ENCODE data around the gene APOBR. TPM values are rescaled to one million over a fixed set of nuclear protein-coding genes. Genes with fewer than 3 reads are reported as not detected.

Gene APOBR, protein sequence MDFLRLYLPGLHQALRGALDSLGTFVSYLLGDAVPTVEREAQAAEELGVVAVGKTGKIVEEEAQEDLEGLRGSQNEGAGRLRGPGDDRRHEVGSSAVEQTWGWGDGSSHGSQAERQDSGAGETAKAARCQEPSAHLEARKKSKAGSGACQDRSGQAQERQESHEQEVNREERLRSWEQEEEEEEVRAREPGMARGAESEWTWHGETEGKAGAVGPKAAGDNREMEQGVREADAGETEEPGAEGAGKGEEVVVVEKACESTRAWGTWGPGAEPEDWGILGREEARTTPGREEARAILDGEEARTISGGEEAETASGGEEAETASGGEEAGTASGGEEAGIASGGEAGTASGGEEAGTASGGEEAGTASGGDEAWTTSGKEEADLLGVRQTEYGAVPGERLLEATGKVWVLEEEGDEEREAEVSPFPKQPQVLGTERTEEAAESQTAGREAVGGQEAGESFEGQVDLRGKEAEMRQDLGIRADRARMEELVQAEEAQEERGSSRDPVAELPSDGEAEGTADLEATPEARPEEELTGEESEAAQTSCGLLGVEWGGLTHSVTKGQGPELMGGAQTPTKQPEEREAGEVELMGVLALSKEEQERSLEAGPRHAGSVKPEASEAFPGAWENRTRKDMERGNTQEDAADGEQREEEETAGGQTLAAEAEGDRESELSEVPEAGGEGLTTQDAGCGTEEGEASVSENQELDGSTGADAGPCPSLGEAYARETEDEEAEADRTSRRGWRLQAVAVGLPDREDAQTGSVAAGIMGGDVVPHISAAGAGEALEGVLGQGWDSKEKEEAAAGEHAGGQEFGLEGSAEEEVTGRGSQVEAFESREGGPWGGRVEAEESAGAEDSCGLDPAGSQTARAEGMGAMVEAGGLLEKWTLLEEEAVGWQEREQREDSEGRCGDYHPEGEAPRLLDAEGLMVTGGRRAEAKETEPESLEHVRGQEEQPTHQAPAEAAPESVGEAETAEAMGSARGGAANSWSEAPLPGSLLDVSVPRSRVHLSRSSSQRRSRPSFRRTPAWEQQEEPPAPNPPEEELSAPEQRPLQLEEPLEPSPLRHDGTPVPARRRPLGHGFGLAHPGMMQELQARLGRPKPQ
- total RNA-seq (2022; extraction: Qiagen RNA extraction) = 0.05 to 0.09 TPM (median 0.06 TPM) in 5 replicates

DNA sequence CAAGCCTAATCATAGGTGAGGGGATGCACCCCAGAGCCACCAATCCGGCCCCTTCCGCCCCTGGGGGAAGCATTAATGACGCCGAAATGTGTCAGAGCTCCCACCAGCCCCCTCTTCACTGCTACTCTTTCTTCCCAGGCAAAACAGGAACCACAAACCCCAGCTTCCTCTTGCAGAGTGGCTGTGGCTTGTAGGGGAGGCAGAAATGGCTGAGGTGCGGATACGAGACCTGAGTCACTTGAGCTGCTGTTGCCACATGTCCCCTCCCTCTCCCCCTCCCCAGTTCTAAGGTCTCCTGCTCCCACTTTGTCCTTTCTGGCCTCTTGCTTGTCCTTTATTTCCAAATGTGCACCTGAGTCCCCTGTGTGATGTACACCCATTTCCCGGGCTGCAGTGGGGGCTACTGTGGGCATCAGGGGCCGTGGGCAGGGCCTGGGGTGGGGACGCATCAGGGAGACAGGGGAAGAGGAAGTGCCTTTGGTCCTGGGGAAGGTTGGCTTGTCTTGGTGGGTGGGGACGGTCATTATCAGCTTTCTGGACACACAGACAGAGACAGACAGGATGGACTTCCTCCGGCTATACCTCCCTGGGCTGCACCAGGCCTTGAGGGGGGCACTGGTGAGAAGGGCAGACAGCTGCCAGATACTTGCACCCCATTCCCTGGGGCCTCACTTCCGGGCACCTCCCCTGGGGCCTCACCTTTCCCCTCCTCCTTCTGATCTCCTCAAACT lies at the start of gene APOBR:
Gene APOBR (plus strand): TSS at position 523 of the 731 bp plus-strand sequence. CDS start 39 bp downstream, at position 562.

DNA sequence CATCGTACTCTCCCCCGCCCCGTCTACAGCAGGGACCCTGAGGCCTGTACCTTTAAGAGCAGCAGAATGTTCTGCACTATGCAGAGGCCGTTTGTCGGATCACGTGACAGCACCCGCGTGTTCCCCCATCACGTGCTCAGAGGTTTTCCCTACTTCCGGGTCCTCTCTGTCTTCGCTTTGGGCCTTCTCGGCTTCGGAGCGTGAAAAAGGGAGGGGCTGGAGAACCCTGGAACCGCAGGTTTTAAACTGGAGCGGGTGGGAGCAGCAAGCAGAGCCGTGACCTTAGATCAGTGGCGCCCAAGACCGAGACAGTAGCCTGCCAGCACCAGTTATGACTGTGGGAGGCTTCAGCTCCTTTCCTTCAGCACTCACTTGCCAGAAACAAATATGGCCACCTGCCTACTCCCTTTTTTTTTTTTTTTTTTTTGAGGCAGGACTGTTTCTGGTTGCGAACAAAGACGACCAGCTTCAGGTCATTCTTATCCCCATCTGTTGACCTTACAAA lies 2.4 kb upstream of the APOBR start, which contains the start of gene CLN3:
Gene CLN3 (minus strand): TSS at position 105 of the 505 bp plus-strand sequence. CDS start 315 bp downstream, outside the sequence.

DNA sequence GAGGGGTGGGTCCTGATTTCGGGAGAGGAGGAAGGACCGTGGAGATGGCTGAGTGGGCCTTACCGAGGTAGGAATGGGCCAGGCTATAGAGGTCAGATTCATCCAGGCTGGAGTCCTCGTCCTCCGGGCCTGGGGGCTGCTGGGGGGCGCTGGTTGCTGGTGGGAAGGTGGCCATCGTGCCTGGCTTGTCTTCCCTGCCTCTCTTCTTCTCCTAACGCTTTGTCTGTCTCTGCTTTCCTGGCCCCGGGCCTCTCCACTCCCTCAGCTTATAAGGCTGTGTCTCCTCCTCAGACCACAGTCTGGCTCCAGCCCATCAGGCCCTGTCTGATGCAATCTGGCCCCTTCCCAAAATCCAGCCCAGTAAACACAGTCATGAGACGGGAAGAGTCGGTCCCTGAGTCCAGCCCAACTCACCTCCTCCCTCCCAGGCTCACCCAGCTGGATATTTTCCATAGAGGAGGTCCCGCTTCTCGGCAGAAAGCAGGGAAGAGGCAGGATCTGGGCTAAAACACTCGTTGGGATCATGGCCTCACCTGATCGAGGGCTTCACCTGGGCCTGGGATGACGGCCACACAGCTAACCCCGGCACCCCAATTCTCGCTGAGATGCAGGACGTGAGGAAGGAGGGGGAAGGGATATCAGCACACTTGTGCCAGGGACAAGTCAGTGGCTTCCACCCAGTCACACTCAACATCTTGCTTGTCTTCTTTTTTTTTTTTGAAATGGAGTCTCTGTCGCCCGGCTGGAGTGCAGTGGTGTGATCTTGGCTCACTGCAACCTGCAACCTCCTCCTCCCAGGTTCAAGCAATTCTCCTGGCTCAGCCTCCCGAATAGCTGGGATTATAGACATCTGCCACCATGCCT lies 44.5 kb downstream of the APOBR start, which contains the start of gene NUPR1:
Gene NUPR1 (minus strand): TSS at position 242 of the 864 bp plus-strand sequence. CDS start 67 bp downstream, at position 175.

Other genes starting within 250 kb of the APOBR start
- gene SBK1, start 202.1 kb upstream of the APOBR start, total RNA-seq (2022; extraction: Qiagen RNA extraction) = 0.22 to 0.32 TPM (median 0.25 TPM) in 5 replicates
- gene NPIPB6, start 131.1 kb upstream of the APOBR start, total RNA-seq (2022; extraction: Qiagen RNA extraction) = 1.6 to 2.3 TPM (median 1.9 TPM) in 5 replicates
- 68.3 to 86.2 TPM (median 73.4 TPM) in 5 replicates for gene EIF3CL, start 90.8 kb upstream of the APOBR start, total RNA-seq (2022; extraction: Qiagen RNA extraction)
- gene NPIPB7, start 22.3 kb upstream of the APOBR start, total RNA-seq (2022; extraction: Qiagen RNA extraction) = 0.17 to 0.46 TPM (median 0.25 TPM) in 4 of 5 replicates, not detected in the other
- 24.1 to 38.1 TPM (median 32.8 TPM) in 5 replicates for gene CLN3, start 2.6 kb upstream of the APOBR start, total RNA-seq (2022; extraction: Qiagen RNA extraction)
- gene IL27, start 12.2 kb downstream of the APOBR start, total RNA-seq (2022; extraction: Qiagen RNA extraction) = not detected in 5 replicates
- gene NUPR1, start 44.3 kb downstream of the APOBR start, total RNA-seq (2022; extraction: Qiagen RNA extraction) = 8.6 to 24.3 TPM (median 16.1 TPM) in 5 replicates
- 20.5 to 24.3 TPM (median 22.4 TPM) in 5 replicates for gene SGF29, start 59.3 kb downstream of the APOBR start, total RNA-seq (2022; extraction: Qiagen RNA extraction)
- 0.06 to 0.12 TPM (median 0.07 TPM) in 4 of 5 replicates, not detected in the other for gene SULT1A2, start 102.4 kb downstream of the APOBR start, total RNA-seq (2022; extraction: Qiagen RNA extraction)
- 5.2 to 6.5 TPM (median 6.0 TPM) in 5 replicates for gene SULT1A1, start 115.4 kb downstream of the APOBR start, total RNA-seq (2022; extraction: Qiagen RNA extraction)
- 0.62 TPM in 1 of 5 replicates, not detected in the others for gene NPIPB8, start 143.4 kb downstream of the APOBR start, total RNA-seq (2022; extraction: Qiagen RNA extraction)
- gene EIF3C, start 216.8 kb downstream of the APOBR start, total RNA-seq (2022; extraction: Qiagen RNA extraction) = 231 to 365 TPM (median 342 TPM) in 5 replicates

Data from A549 treated with Hydrocortisone at 1 μM for 4 hours (cell line).